Subcutaneous abdominal adipose tissue (tissue), 5 donors: ENCODE results near the gene ARHGEF17.

Source experiments
- H3K27ac ChIP-seq: one replicate; pipeline ENCODE4 v1.7.0; 2013; ENCODE audit warnings: low read depth, mild to moderate bottlenecking, inconsistent platforms, low read length, moderate library complexity
- H3K27me3 ChIP-seq, 5 donors: one replicate each; pipeline ENCODE4 v1.7.0; 2013; ENCODE audit warnings: low read length in 5 of 5, inconsistent platforms in 1 of 5; ENCODE audit not compliant: control insufficient read depth in 5 of 5, insufficient read depth in 4 of 5
- H3K36me3 ChIP-seq, 5 donors: one replicate each; pipeline ENCODE4 v1.7.0; 2013; ENCODE audit warnings: low read length in 5 of 5; ENCODE audit not compliant: control insufficient read depth in 5 of 5, insufficient read depth in 5 of 5
- H3K4me1 ChIP-seq, 5 donors: one replicate each; pipeline ENCODE4 v1.7.0; 2013; ENCODE audit warnings: low read length in 5 of 5, mild to moderate bottlenecking in 3 of 5, moderate library complexity in 1 of 5; ENCODE audit not compliant: control insufficient read depth in 5 of 5, insufficient read depth in 5 of 5
- H3K4me3 ChIP-seq, 5 donors: one replicate each; pipeline ENCODE4 v1.7.0; 2013; ENCODE audit warnings: low read length in 5 of 5, low read depth in 1 of 5
- H3K9ac ChIP-seq, 5 donors: one replicate each; pipeline ENCODE4 v1.7.0; 2013; ENCODE audit warnings: low read length in 5 of 5, mild to moderate bottlenecking in 4 of 5, moderate library complexity in 3 of 5
- H3K9me3 ChIP-seq, 5 donors: one replicate each; pipeline ENCODE4 v1.7.0; 2013; ENCODE audit warnings: low read length in 5 of 5; ENCODE audit not compliant: control insufficient read depth in 5 of 5
- donor health status: healthy.
- donor health status: healthy.
- donor health status: healthy.
- donor health status: healthy.
- donor health status: healthy.

Gene ARHGEF17

DNA sequence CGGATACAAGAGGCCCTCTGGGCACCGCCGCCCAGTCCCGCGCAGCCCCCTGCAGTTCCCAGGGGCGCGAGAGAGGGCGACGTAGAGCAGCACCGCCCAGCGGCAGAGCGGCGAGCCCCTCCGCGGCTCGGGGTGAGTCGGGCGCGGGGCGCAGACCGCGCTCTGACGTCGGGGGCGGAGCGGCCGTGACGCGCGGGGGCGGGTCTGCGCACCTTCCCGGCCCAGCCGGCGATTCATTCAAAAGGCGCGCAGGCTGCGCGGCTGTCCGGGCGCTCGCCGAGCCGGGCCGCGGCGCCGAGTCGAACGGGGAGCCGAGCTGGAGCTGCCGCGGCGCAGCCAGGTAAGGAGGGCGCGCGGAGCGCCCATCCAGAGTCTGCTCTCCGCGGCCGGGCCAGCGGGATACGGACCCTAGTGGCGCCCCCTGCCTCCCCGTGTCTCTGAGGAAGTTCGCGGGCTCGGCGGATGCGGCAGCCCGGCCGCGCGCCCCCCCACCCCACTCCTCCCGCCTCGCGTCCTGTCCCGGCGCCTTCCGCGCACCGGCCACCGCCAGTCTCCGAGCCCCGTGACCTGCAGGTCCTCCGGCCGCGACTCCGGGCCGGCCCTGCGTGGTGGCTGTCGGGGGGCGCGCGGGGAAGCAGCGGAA lies 68.2 kb downstream of the ARHGEF17 start, which contains the start of gene RELT:
Gene RELT, plus strand, starts transcription at position 240 of the 643 bp plus-strand sequence. CDS start 12,738 bp downstream, outside the sequence.
- Histone ChIP-seq H3K27ac (peak within 1 kb of the TSS; percentile 30), H3K36me3 (no peaks in the 10 kb centered on the region), H3K4me3 (peak within 1 kb of the TSS; percentile 60 to 80 (median 73)), H3K4me1 (peaks cover 2 to 59% (median 29%) of the 10 kb centered on the region in 5 donors), H3K9ac (peak within 1 kb of the TSS; percentile 35 to 75 (median 71)), H3K9me3 (no peaks in the 10 kb centered on the region), H3K27me3 (no peaks in the 10 kb centered on the region)

DNA sequence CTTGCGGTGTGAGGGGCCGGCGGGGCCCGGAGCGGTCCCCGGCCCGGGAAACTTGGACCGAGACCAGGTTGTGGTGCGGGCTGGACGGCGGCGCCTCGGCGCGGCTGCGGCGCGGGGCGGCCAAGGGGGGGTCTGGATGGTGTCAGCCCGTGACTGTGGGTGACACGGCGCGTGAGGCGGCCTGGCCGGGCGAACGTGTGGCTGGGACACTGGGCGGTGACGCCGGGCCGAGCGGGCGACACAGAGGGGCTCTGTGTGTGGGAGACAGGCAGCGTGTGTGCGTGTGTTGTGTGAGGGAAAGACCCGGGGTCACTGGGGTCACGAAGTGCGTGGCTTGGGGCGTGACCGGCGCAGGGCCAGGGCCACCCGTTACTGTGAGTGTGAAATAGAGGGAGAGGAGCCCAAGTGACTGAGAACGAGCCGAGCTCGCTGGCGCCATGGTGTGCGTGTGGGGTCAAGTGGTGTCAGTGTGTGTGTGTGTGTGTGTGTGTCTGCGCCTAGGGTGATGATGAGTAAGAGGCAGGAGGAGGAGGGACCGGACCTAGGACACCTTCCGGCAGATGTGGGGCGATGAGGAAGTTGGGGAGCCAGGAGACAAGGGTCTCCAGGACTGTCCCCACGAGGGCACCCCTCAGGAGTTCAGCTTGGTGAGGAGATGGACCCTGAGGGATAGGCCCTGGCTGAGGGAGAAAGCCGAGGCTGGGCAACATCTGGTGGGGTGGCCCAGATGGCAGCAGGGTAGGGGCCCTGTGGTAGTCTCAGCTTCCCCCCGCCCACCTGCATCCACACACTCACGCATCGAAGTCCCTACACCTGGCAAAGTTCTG lies 68.9 kb downstream of the ARHGEF17 start:
- peak overlapping the region; percentile 30 for H3K27ac ChIP-seq
- no peaks in the 10 kb centered on the region for H3K9me3 ChIP-seq
- no peaks in the 10 kb centered on the region for H3K36me3 ChIP-seq
- peak overlapping the region in 4 of 5 donors; percentile 62 to 75 (median 73) for H3K9ac ChIP-seq
- H3K27me3 ChIP-seq, result no peaks in the 10 kb centered on the region
- H3K4me3 ChIP-seq, result peak overlapping the region; percentile 60 to 80 (median 73)
- peaks cover 2 to 66% (median 35%) of the 10 kb centered on the region in 5 donors for H3K4me1 ChIP-seq

DNA sequence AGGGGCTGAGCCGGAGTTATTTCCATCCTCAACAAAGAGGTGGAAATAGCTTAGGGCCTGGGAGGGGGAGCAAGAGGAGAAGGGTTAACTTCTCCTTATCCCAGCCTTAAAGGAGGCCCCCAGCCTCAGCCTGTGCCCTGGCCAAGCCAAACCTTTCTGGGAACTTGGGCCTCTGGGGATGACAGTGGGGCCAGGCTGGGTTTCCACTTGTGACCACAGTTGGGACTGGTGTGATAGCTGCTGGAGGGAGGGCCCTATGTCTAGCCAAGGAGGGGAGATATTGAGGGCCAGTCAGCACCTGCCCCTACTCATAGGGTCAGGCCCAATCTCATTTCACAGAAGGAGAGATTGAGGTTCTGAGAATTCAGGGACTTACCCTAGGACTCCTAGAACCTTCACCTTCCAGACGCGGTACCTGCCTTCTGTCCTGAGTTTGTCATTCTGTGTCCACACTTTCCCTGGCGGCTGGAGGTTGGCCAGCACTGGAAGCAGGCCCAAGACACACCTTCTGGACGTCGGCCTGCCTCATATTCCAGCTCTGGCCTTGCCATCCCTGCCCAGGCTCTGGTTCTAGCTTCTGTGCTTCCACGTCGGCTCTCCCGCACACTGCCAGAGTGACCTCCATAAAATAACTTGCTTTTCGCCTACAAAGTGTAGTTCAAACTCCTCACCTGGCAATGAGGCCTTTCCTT lies 71.3 kb downstream of the ARHGEF17 start:
- Histone ChIP-seq H3K4me1 (peaks cover 4 to 81% (median 50%) of the 10 kb centered on the region in 5 donors), H3K27me3 (no peaks in the 10 kb centered on the region), H3K27ac (no peak overlapping the region), H3K9me3 (no peaks in the 10 kb centered on the region), H3K9ac (no peak overlapping the region), H3K4me3 (no peak overlapping the region), H3K36me3 (no peaks in the 10 kb centered on the region)

DNA sequence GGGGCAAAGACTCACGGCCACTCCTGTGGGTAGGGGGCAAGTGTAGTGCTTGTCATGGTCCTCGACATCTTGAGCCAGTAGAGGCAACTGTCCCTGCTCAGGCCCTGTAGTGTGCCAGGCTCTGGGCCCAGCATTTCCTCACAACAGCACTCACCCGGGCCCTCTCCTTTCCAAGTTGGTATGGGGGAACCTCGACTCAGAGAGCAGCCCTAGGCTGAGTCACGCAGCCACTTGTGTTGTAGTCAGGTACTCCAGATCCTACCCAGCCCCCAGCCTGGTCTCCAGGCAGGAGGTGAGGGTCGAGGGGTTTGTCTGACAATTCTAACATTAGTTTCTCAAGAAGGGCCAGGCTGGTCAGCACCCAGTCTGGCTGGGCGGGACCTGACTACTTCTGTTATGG lies 72.3 kb downstream of the ARHGEF17 start:
- peaks cover 4 to 91% (median 52%) of the 10 kb centered on the region in 5 donors for H3K4me1 ChIP-seq
- H3K9me3 ChIP-seq, result no peaks in the 10 kb centered on the region
- H3K9ac ChIP-seq, result no peak overlapping the region
- H3K27ac ChIP-seq, result no peak overlapping the region
- H3K27me3 ChIP-seq, result no peaks in the 10 kb centered on the region
- no peak overlapping the region for H3K4me3 ChIP-seq
- H3K36me3 ChIP-seq, result no peaks in the 10 kb centered on the region

DNA sequence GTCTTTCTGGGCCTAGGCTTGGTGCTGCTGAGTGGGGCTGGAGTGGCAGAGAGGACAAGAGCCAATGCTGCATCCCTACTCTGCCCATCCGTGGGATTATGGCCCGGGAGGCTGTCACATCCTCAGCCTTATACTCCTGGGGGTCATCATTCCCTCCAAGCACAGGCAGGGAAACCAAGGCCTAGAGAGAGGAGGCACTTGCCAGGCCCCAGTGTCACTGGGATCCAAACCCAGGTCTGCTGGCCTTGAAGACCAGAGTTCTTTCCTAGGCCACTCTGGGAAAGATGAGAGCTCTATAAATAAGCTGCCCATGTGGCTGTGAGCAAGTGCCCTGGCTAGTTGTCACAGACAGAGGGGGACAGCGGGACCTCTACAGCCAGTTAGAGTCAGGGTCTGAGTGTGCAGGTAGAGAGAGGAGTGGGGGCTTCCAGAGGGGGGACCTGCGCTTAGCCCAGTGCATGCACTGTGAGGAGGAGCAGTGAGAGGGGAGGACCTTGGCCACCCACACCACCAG lies 72.9 kb downstream of the ARHGEF17 start:
- Histone ChIP-seq H3K27me3 (no peaks in the 10 kb centered on the region), H3K36me3 (no peaks in the 10 kb centered on the region), H3K4me3 (no peak overlapping the region), H3K9me3 (no peaks in the 10 kb centered on the region), H3K4me1 (peaks cover 4 to 93% (median 51%) of the 10 kb centered on the region in 5 donors), H3K9ac (no peak overlapping the region), H3K27ac (no peak overlapping the region)

DNA sequence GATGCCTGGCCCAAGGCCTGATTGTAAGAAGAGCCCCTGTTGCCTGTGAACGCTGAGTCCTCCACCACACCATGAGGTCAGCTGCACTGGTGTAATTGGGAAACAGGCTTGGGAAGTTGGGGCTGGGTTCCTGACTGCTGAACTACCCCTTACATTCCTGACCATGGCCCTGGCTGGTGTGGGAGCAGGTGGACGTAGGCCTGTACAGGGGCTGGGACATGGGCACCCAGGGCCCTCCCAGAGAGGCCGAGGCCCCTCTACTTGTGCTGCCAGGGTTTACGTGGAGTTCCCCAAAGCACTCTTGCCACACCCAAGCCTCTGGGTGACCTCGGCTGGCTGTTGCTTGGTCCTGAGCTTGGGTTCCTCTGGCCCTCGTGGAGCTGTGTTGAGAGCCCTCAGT lies 73.5 kb downstream of the ARHGEF17 start:
- peaks cover 4 to 98% (median 55%) of the 10 kb centered on the region in 5 donors for H3K4me1 ChIP-seq
- no peaks in the 10 kb centered on the region for H3K36me3 ChIP-seq
- no peaks in the 10 kb centered on the region for H3K9me3 ChIP-seq
- no peak overlapping the region for H3K9ac ChIP-seq
- no peaks in the 10 kb centered on the region for H3K27me3 ChIP-seq
- no peak overlapping the region for H3K4me3 ChIP-seq
- H3K27ac ChIP-seq, result no peak overlapping the region

DNA sequence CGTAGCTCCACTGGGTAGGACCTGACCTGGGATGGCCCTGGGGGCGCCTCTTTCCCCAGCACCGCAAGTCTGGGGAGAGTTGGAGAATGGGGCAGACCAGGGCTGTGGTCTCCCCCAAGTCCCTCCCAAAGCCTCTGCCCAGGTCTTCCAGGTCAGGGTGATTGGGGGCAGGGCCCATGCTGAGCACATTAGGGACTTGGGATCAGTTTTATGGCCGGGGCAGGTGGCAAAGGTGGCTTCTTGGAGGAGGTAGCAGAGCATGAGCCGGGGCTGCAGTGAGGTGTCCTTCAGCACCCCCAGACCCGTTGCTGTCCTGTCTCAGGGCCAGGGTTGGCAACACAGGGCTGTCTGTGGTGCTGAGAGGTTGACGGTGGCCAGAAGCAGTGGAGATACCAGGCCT lies 74.1 kb downstream of the ARHGEF17 start:
- no peaks in the 10 kb centered on the region for H3K36me3 ChIP-seq
- H3K27me3 ChIP-seq, result no peaks in the 10 kb centered on the region
- no peak overlapping the region for H3K4me3 ChIP-seq
- no peak overlapping the region for H3K9ac ChIP-seq
- no peak overlapping the region for H3K27ac ChIP-seq
- H3K4me1 ChIP-seq, result peaks cover 4 to 98% (median 52%) of the 10 kb centered on the region in 5 donors
- H3K9me3 ChIP-seq, result no peaks in the 10 kb centered on the region

DNA sequence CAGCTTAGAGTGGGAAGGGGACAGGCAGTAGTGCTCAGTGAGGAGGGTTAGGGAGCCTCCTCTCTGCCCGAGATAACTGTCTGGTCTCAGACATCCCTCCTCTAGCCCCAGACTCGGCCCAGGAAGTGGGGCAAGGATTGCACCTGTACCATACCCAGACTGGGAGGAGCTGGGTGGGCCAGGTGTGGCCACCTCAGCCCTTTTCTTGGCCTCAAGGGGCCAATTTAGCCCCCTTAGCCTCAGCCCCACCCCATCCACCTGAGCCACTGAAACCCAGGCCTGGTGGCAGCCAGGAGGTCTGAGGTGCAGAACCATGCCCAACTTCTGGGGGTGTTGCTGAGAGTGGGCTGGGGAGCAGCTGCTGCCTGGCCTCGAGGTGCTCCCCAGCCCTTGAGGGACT lies 74.7 kb downstream of the ARHGEF17 start:
- Histone ChIP-seq H3K4me3 (no peak overlapping the region), H3K27ac (no peak overlapping the region), H3K36me3 (no peaks in the 10 kb centered on the region), H3K9me3 (no peaks in the 10 kb centered on the region), H3K4me1 (peaks cover 4 to 98% (median 55%) of the 10 kb centered on the region in 5 donors), H3K27me3 (no peaks in the 10 kb centered on the region), H3K9ac (no peak overlapping the region)

DNA sequence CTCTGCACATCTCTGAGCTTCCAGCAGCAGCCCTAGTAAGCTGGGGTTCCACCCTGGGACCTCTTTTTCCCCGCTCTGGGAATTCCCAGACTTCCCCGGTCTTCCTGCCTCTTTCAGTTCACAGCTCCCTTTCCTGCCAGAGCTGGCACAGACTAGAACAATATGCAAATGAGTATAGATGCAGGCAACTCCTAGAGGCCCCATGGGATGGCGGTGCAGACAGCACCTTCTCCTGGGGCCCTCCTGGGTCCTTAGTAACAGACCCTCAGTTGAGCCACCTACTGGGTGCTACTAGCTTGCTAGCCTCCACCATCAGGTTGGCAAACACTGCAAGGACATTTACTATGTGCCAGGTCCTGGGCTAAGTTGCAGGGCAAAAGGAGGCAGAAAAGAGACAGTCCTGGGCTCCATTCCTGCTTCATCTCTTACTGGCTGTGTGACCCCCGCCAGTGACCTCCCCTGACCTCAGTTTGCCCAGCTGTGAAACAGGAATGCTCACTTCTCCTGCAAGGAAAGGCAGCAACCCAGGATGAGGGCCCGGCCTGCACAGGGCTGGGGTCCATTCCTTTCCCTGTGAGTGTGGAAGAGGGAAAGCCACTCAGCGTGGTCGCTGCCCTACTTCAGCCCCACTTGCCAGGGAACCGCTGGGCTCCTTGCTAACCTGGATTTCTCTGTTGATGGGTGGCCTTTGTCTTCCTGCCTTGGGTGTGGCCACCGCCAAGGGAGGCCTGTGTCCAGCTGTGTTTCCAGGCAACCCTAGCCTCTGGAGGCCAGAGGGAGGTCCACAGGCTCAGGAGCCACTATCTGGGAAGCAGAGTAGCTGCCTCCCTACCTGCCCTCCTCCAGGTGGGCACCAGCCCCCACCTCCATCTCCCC lies 75.4 kb downstream of the ARHGEF17 start:
- no peaks in the 10 kb centered on the region for H3K9me3 ChIP-seq
- no peaks in the 10 kb centered on the region for H3K27me3 ChIP-seq
- no peaks in the 10 kb centered on the region for H3K36me3 ChIP-seq
- H3K4me1 ChIP-seq, result peaks cover 4 to 99% (median 60%) of the 10 kb centered on the region in 5 donors
- no peak overlapping the region for H3K4me3 ChIP-seq
- H3K27ac ChIP-seq, result no peak overlapping the region
- peak overlapping the region in 1 of 5 donors; percentile 10 for H3K9ac ChIP-seq
